Right lobe of liver (tissue), 6 donors: ENCODE measurements around the gene KRTAP10-1. TPM values are rescaled to one million over a fixed set of nuclear protein-coding genes. Genes with fewer than 3 reads are reported as not detected.
"Not testable (repeated sequence)": the region's sequence is repeated elsewhere in the genome, so short reads cannot be mapped to it uniquely, and the experiment has no call there.

Experiments used
- ATAC-seq, 4 donors: fragments of 200-7000 bp; cut with Tn5 transposase; one replicate each; pipeline ENCODE4 v1.9.1; 2020; ENCODE audit warnings: mild to moderate bottlenecking in 4 of 4, moderate library complexity in 4 of 4
- DNase-seq, 3 donors: peaks; one replicate each; pipeline ENCODE4 v3.0.0-alpha.2; 2020
- H3K27ac ChIP-seq, 3 donors: fragments of 200-600 bp; one replicate each; pipeline ENCODE4 v1.8.0; 2022
- H3K27me3 ChIP-seq, 2 donors: fragments of 200-600 bp; one replicate each; pipeline ENCODE4 v1.8.0; 2022
- H3K36me3 ChIP-seq, 4 donors: fragments of 200-600 bp; sonication (generic) in 1 of 4; one replicate each; pipeline versions ENCODE4 v1.5.1 to v1.8.0; 2017 to 2022; ENCODE audit warnings: control low read depth in 1 of 4
- H3K4me1 ChIP-seq, 4 donors: fragments of 200-600 bp; sonication (generic) in 1 of 4; one replicate each; pipeline versions ENCODE4 v1.5.1 to v1.8.0; 2017 to 2022; ENCODE audit warnings: control low read depth in 1 of 4
- H3K4me3 ChIP-seq, 3 donors: fragments of 200-600 bp; one replicate each; pipeline ENCODE4 v1.8.0; 2022
- H3K9me3 ChIP-seq, 4 donors: fragments of 200-600 bp; sonication (generic) in 1 of 4; one replicate each; pipeline versions ENCODE4 v1.5.1 to v1.8.0; 2017 to 2022; ENCODE audit warnings: control low read depth in 1 of 4
- CTCF ChIP-seq, 4 donors: fragments of 200-600 bp in 3 of 4; fragments of 450-650 bp in 1 of 4; IDR thresholded peaks; one replicate each; pipeline versions ENCODE4 v1.5.1 to v1.8.0; 2016 to 2022; ENCODE audit warnings: antibody characterized with exemption in 4 of 4, mild to moderate bottlenecking in 2 of 4
- POLR2A ChIP-seq: fragments of 450-650 bp; IDR thresholded peaks from one replicate; pipeline ENCODE4 v1.6.1; 2017; ENCODE audit warnings: antibody characterized with exemption, mild to moderate bottlenecking
- WGBS: methylation state at CpG from one replicate; pipeline ENCODE4 v1.1.6; 2018; ENCODE audit warnings: low coverage, low lambda C conversion rate; ENCODE audit not compliant: insufficient coverage; ENCODE audit errors: missing lambda C conversion rate; 5-methylcytosine and 5-hydroxymethylcytosine counted together
- intact Hi-C, 2 donors: fragments of 100-400 bp; cut with DNase I; formaldehyde crosslinking; loops; one replicate each; pipeline versions ENCODE4 v1.11.2 to v1.14.1; 2022
- total RNA-seq, 6 experiments: library from RNA; depleted of rRNA in 2 of 6; stranded (reverse); fragments of >200 nt in 2 of 6; fragmentation: NEBNext Ultra II Directional in 3 of 6; extraction: Animal tissue kit (Norgen Biotek cat#: 25700) in 3 of 6; gene quantifications; one replicate each; pipeline versions ENCODE4 v1.1.0 to v1.2.4, GENCODE V29; 2016 to 2023
- donor health status: DM: no; HTN: yes; CAD: no.
- donor health status: DM: no; HTN: no; CAD: no.
- donor health status: DM: no; HTN: no; CAD: no.
- donor health status: DM: no; HTN: yes; CAD: no.
- donor health status: DM: no; HTN: yes; CAD: no.

Gene KRTAP10-1
- total RNA-seq, 6 experiments from 2014 or later: not detected

GRCh38 chr21:44583089-44583799 is 43.2 kb upstream of the KRTAP10-1 start:
- no peak for TF ChIP-seq CTCF (IDR thresholded peaks at IDR 0.05)
- TF ChIP-seq POLR2A: no peak
- H3K27ac ChIP-seq: no peak overlapping the region
- no peak overlapping the region for H3K4me3 ChIP-seq
- peaks cover 0 to 5% (median 0%) of the 10 kb centered on the region in 4 donors for H3K9me3 ChIP-seq
- intact Hi-C loops: no loop called here
- no peaks in the 10 kb centered on the region for H3K36me3 ChIP-seq
- DNase-seq: peak in 1 of 3 donors; percentile 53
- WGBS: 12% methylated on average over 11 of the region's 11 CpGs
- ATAC-seq: peak in 3 of 4 donors; percentile 42 to 57 (median 51)
- no peaks in the 10 kb centered on the region for H3K27me3 ChIP-seq
- H3K4me1 ChIP-seq: no peaks in the 10 kb centered on the region

- no peaks in the 10 kb centered on the region for H3K27me3 ChIP-seq
Measured at GRCh38 chr21:44582055-44582454, 42.1 kb upstream of the KRTAP10-1 start.

GRCh38 chr21:44581158-44581557 is 41.2 kb upstream of the KRTAP10-1 start:
- Histone ChIP-seq H3K4me1 (no peaks in the 10 kb centered on the region), H3K4me3 (no peak overlapping the region), H3K36me3 (no peaks in the 10 kb centered on the region), H3K9me3 (peaks cover 0 to 5% (median 0%) of the 10 kb centered on the region in 4 donors), H3K27me3 (no peaks in the 10 kb centered on the region), H3K27ac (no peak overlapping the region)
- intact Hi-C loops: no loop called here
- TF ChIP-seq CTCF (IDR thresholded peaks at IDR 0.05) (no peak), POLR2A (no peak)
- 65% methylated on average over 3 of the region's 3 CpGs for WGBS
- ATAC-seq: no peak
- DNase-seq: no peak

More at GRCh38 chr21:44582055-44582454, 42.1 kb upstream of the KRTAP10-1 start:
- TF ChIP-seq POLR2A: no peak
- H3K9me3 ChIP-seq: peaks cover 0 to 5% (median 0%) of the 10 kb centered on the region in 4 donors
- WGBS: 82% methylated on average over 6 of the region's 15 CpGs
- no peaks in the 10 kb centered on the region for H3K36me3 ChIP-seq
- ATAC-seq: no peak
- no peaks in the 10 kb centered on the region for H3K4me1 ChIP-seq
- no peak overlapping the region for H3K4me3 ChIP-seq
- no peak for DNase-seq
- no peak overlapping the region for H3K27ac ChIP-seq
- intact Hi-C loops: no loop called here

- H3K36me3 ChIP-seq, H3K27ac ChIP-seq, H3K9me3 ChIP-seq, H3K4me1 ChIP-seq, H3K27me3 ChIP-seq, intact Hi-C loops, H3K4me3 ChIP-seq: not testable (repeated sequence)
- WGBS: 48% methylated on average over 9 of the region's 19 CpGs
- ATAC-seq (peak in 3 of 4 donors; percentile 49 to 73 (median 54)), DNase-seq (peak in 1 of 3 donors; percentile 47)
Measured at GRCh38 chr21:44580231-44580821, 40.3 kb upstream of the KRTAP10-1 start, which contains the start of gene KRTAP10-5. KRTAP10-5 (minus strand) TSS chr21:44580604; CDS start chr21:44580578, 26 bp downstream.

GRCh38 chr21:44579833-44580144 is 39.8 kb upstream of the KRTAP10-1 start:
- Histone ChIP-seq H3K4me3 (no peak overlapping the region), H3K27me3 (no peaks in the 10 kb centered on the region), H3K27ac (no peak overlapping the region), H3K4me1 (no peaks in the 10 kb centered on the region), H3K36me3 (no peaks in the 10 kb centered on the region), H3K9me3 (peaks cover 0 to 5% (median 0%) of the 10 kb centered on the region in 4 donors)
- TF ChIP-seq POLR2A (no peak), CTCF (IDR thresholded peaks at IDR 0.05) (no peak)
- DNase-seq: no peak
- ATAC-seq: no peak
- 71% methylated on average over 7 of the region's 7 CpGs for WGBS
- intact Hi-C loops: no loop called here
